K562 (cell line): ENCODE data around the gene ARHGAP9. TPM values are rescaled to one million over a fixed set of nuclear protein-coding genes. Genes with fewer than 3 reads are reported as not detected.

Experiments used
- ATAC-seq: fragments of 200-7000 bp; cut with Tn5 transposase; 3 replicates; pipeline ENCODE4 v1.9.1; 2020; ENCODE audit warnings: moderate library complexity
- BruUV-seq: library from RNA; stranded (reverse); fragments of 400-500 nt; replicated peaks from 2 replicates; lab custom pipeline; 2021; lab: Mats Ljungman, UMichigan
- CTCF ChIA-PET: fragments of 300-600 bp; formaldehyde crosslinking; extraction: SDS; loops from one replicate; lab custom pipeline; 2021; ENCODE audit warnings: low intra/inter-chr PET ratio; lab: Yijun Ruan, JAX
- POLR2A ChIA-PET: fragments of 300-600, 350-650 bp; sonication (Branson Sonifier 250); formaldehyde crosslinking; extraction: SDS; loops from one replicate; lab custom pipeline; 2021; ENCODE audit warnings: antibody characterized with exemption, inconsistent platforms; lab: Yijun Ruan, JAX
- DNase-seq, 4 experiments: peaks; one replicate each; pipeline versions ENCODE4 v3.0.0 to v3.0.0-alpha.2; 2011 to 2018; ENCODE audit warnings: low spot score in 3 of 4, mixed read lengths in 3 of 4; ENCODE audit errors: extremely low read depth in 1 of 4
- FAIRE-seq: peaks from 2 replicates; lab custom pipeline; 2011; peaks lifted over from hg19 to GRCh38; lab: Jason Lieb, UNC
- H2AFZ ChIP-seq: 2 replicates; pipeline ENCODE4 v1.6.0; 2011; ENCODE audit warnings: low read depth, low read length, control low read depth, inconsistent platforms
- H3K27ac ChIP-seq: fragments of 200-600 bp; 3 replicates; pipeline ENCODE4 v1.8.0; 2011; ENCODE audit warnings: low read depth, mild to moderate bottlenecking, control low read depth, inconsistent platforms, low read length, moderate library complexity, mixed read lengths; ENCODE audit errors: extremely low read depth
- H3K27me3 ChIP-seq, 2 experiments: fragments of 300-600 bp in 1 of 2; 2 replicates in 1 of 2; 3 replicates in 1 of 2; pipeline versions ENCODE4 v1.6.0 to v1.8.0; 2011; ENCODE audit warnings: inconsistent platforms in 2 of 2, low read length in 2 of 2, mild to moderate bottlenecking in 1 of 2, mixed read lengths in 1 of 2, moderate library complexity in 1 of 2; ENCODE audit not compliant: control insufficient read depth in 2 of 2, insufficient read depth in 2 of 2
- H3K36me3 ChIP-seq: fragments of 300-600 bp; 3 replicates; pipeline ENCODE4 v1.8.0; 2011; ENCODE audit warnings: mild to moderate bottlenecking, low read length, inconsistent platforms; ENCODE audit not compliant: control insufficient read depth, insufficient read depth
- H3K4me1 ChIP-seq, 2 experiments: fragments of 200-600 bp in 1 of 2; replicated peaks in 1 of 2; 2 replicates in 1 of 2; 3 replicates in 1 of 2; pipeline versions ENCODE4 v1.5.1 to v1.8.0; 2011; ENCODE audit warnings: inconsistent platforms in 2 of 2, low read length in 2 of 2, mild to moderate bottlenecking in 1 of 2, mixed read lengths in 1 of 2, moderate library complexity in 1 of 2; ENCODE audit not compliant: control insufficient read depth in 2 of 2, insufficient read depth in 2 of 2
- H3K4me2 ChIP-seq: 2 replicates; pipeline ENCODE4 v1.6.1; 2011; ENCODE audit warnings: low read length, control low read depth, inconsistent platforms, mixed read lengths; ENCODE audit not compliant: insufficient read depth
- H3K4me3 ChIP-seq: fragments of 200-600 bp; sonication (generic), shearing (Covaris generic); 2 replicates; pipeline ENCODE4 v1.5.1; 2016; ENCODE audit warnings: control low read depth, inconsistent platforms
- H3K79me2 ChIP-seq: fragments of 200-600 bp; 3 replicates; pipeline ENCODE4 v1.8.0; 2011; ENCODE audit warnings: low read length, inconsistent platforms; ENCODE audit not compliant: control insufficient read depth, insufficient read depth
- H3K9ac ChIP-seq, 2 experiments: 2 replicates each; pipeline versions ENCODE4 v1.6.0 to v1.6.1; 2011; ENCODE audit warnings: low read depth in 2 of 2, low read length in 2 of 2, control low read depth in 1 of 2, inconsistent platforms in 1 of 2, mild to moderate bottlenecking in 1 of 2, mixed read lengths in 1 of 2; ENCODE audit not compliant: insufficient read depth in 1 of 2
- H3K9me1 ChIP-seq: one replicate; pipeline ENCODE4 v1.6.0; 2011; ENCODE audit warnings: inconsistent platforms, mild to moderate bottlenecking, low read length, moderate library complexity; ENCODE audit not compliant: control insufficient read depth, insufficient read depth
- H3K9me3 ChIP-seq: replicated peaks from 2 replicates; pipeline ENCODE4 v1.5.1; 2011; ENCODE audit warnings: low read depth, low read length, inconsistent platforms; ENCODE audit not compliant: control insufficient read depth, insufficient read depth
- H4K20me1 ChIP-seq: replicated peaks from 2 replicates; pipeline ENCODE4 v1.6.1; 2011; ENCODE audit warnings: low read length, inconsistent platforms, mixed read lengths; ENCODE audit not compliant: control insufficient read depth, insufficient read depth
- CHD1 ChIP-seq: fragments of 200-600 bp; sonication (generic); IDR thresholded peaks from one replicate; pipeline ENCODE4 v1.6.1; 2012; ENCODE audit warnings: mild to moderate bottlenecking, moderate library complexity, low read length, inconsistent platforms
- CTBP1 ChIP-seq: fragments of 450-650 bp; IDR thresholded peaks from 2 replicates; pipeline ENCODE4 v1.6.1; 2016; ENCODE audit warnings: borderline replicate concordance
- DPF2 ChIP-seq: fragments of 450-650 bp; IDR thresholded peaks from 2 replicates; pipeline ENCODE4 v1.6.1; 2016
- FOXA3 ChIP-seq, 2 experiments: fragments of 450-650 bp in 1 of 2; sonication (generic) in 1 of 2; formaldehyde crosslinking; IDR thresholded peaks in 1 of 2; conservative IDR thresholded peaks in 1 of 2; 2 replicates each; pipeline versions ENCODE4 v1.4.0 to v1.8.0; 2020 to 2022; ENCODE audit warnings: mild to moderate bottlenecking in 2 of 2, missing genetic modification reagents in 1 of 2
- SMARCA4 ChIP-seq: fragments of 450-650 bp; IDR thresholded peaks from 2 replicates; pipeline ENCODE4 v1.6.1; 2016
- TARDBP ChIP-seq: fragments of 450-650 bp; IDR thresholded peaks from 2 replicates; pipeline ENCODE4 v1.6.1; 2016
- THRAP3 ChIP-seq: fragments of 450-650 bp; IDR thresholded peaks from 2 replicates; pipeline ENCODE4 v1.6.1; 2016; ENCODE audit warnings: mild to moderate bottlenecking, inconsistent platforms, borderline replicate concordance
- ZEB2 ChIP-seq: fragments of 450-650 bp; IDR thresholded peaks from 2 replicates; pipeline ENCODE4 v1.6.1; 2016
- WGBS: fragments of 100-300 bp; shearing (Covaris generic); methylation state at CpG from one replicate; pipeline ENCODE4 v1.1.6; 2016; ENCODE audit warnings: low coverage, mixed read lengths; ENCODE audit not compliant: insufficient coverage; ENCODE audit errors: missing lambda C conversion rate; 5-methylcytosine and 5-hydroxymethylcytosine counted together
- in situ Hi-C: fragments of 300-500 bp; cut with MboI; formaldehyde crosslinking; loops from 4 replicates; pipeline ENCODE4 v1.15.0; 2018; ENCODE audit warnings: inconsistent platforms, mixed read lengths
- intact Hi-C: fragments of 100-400 bp; cut with micrococcal nuclease; formaldehyde crosslinking; loops from 2 replicates; pipeline ENCODE4 v1.14.2; 2022
- polyA plus RNA-seq, 8 experiments: library from polyadenylated mRNA; depleted of rRNA in 4 of 8; stranded (reverse) in 5 of 8; unstranded in 3 of 8; fragments of >200 nt; fragmentation: Nextera tagmentation in 2 of 8; fragmentation: Illumina TruSeq in 1 of 8; extraction: Ambion mirVana in 2 of 8; extraction: Trizol in 1 of 8; gene quantifications; 2 replicates each; pipeline versions ENCODE4 v1.2.1 to v1.2.3, GENCODE V29; 2011 to 2014; ENCODE audit warnings: inconsistent platforms in 1 of 8, missing spikeins in 1 of 8
- total RNA-seq, 7 experiments: library from RNA; depleted of rRNA in 6 of 7; stranded (reverse); fragments of >200 nt in 6 of 7; fragmentation: Illumina TruSeq in 2 of 7; extraction: Trizol in 2 of 7; gene quantifications; 2 replicates each; pipeline versions ENCODE4 v1.2.1 to v1.2.3, GENCODE V29; 2011 to 2021; ENCODE audit warnings: low replicate concordance in 1 of 7
- TF ChIP-seq, protein P1 (sequence below): sonication (generic); formaldehyde crosslinking; IDR thresholded peaks from 2 replicates; pipeline ENCODE4 v1.8.1; 2023; ENCODE audit warnings: mild to moderate bottlenecking, missing genetic modification reagents
- TF ChIP-seq, protein P2 (sequence below): fragments of 250-450 bp; sonication (Bioruptor Pico); IDR thresholded peaks from 2 replicates; pipeline ENCODE4 v1.8.0; 2022; ENCODE audit warnings: inconsistent platforms

The ARHGAP9 gene
- total and polyA plus RNA-seq, 9 of the 15 experiments (the other 6 are each of a cell fraction or from before 2014, with no cell fraction given), result 1.5 to 10.2 (median 5.1) TPM

DNA sequence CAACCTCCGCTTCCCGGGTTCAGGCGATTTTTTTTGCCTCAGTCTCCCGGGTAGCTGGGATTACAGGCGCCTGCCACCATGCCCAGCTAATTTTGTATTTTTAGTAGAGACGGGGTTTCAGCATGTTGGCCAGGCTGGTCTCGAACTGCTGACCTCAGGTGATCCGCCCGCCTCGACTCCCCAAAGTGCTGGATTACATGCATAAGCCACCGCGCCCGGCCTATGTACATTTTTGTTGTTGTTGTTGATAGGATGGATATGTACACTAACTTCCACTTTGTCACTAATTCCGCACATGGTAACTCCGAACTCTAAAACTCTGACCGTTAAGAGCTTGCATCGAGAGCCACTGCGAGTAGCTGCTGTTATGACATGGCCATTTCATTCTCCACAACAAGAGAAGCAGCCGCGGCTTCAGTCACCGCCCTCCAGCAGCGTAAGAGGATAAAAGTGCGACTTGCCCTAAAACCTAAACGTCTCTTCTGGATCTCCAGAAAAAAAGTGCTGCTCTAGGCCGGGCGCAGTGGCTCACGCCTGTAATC, 7.5 kb upstream of the ARHGAP9 start:
- peaks cover 3% of the 10 kb centered on the region for H3K9me1 ChIP-seq
- H3K27ac ChIP-seq, result peak overlapping the region; percentile 50; the same call in 1 of the 3 replicates
- peaks cover 7 to 15% of the 10 kb centered on the region in 2 experiments for H3K4me1 ChIP-seq
- FAIRE-seq (no peak), DNase-seq (no peak)
- H3K9ac ChIP-seq, result peak overlapping the region; percentile 11 to 99; a peak in 3 of 4 replicates
- no peaks in the 10 kb centered on the region for H3K27me3 ChIP-seq
- 76% methylated on average over 27 of the region's 27 CpGs for WGBS
- 0 out of 2 replicates have a peak overlapping the region, but pooled peaks have one; percentile 83 for H3K4me3 ChIP-seq
- peaks cover 35% of the 10 kb centered on the region for H3K79me2 ChIP-seq
- H3K9me3 ChIP-seq, result no peaks in the 10 kb centered on the region
- no peaks in the 10 kb centered on the region for H4K20me1 ChIP-seq
- BruUV-seq, result TSS peak; percentile 59
- intact Hi-C loops, result loop anchor here (2.0 to 5.0 kb wide), 2 partner anchors 28 to 35 kb away; partner anchors contain the start of genes DDIT3, GLI1 and MBD6
- peak overlapping the region; percentile 61 for H3K4me2 ChIP-seq
- 0 out of 2 replicates have a peak, but pooled peaks have one; percentile 17 for TF ChIP-seq DPF2
- no peak for TF ChIP-seq FOXA3 (CRISPR knock-in tag; conservative IDR thresholded peaks at IDR 0.05 in 1 of 2, IDR thresholded peaks at IDR 0.05 in 1 of 2)
- TF ChIP-seq THRAP3, result 0 out of 2 replicates have a peak, but pooled peaks have one; percentile 81
- 0 out of 2 replicates have a peak, but pooled peaks have one; percentile 33 for TF ChIP-seq TARDBP
- no peak for TF ChIP-seq ZEB2
- TF ChIP-seq, protein P1, sequence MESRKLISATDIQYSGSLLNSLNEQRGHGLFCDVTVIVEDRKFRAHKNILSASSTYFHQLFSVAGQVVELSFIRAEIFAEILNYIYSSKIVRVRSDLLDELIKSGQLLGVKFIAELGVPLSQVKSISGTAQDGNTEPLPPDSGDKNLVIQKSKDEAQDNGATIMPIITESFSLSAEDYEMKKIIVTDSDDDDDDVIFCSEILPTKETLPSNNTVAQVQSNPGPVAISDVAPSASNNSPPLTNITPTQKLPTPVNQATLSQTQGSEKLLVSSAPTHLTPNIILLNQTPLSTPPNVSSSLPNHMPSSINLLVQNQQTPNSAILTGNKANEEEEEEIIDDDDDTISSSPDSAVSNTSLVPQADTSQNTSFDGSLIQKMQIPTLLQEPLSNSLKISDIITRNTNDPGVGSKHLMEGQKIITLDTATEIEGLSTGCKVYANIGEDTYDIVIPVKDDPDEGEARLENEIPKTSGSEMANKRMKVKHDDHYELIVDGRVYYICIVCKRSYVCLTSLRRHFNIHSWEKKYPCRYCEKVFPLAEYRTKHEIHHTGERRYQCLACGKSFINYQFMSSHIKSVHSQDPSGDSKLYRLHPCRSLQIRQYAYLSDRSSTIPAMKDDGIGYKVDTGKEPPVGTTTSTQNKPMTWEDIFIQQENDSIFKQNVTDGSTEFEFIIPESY (CRISPR knock-in tag), result peak; percentile 83; the same call in 1 of the 2 replicates
- TF ChIP-seq CHD1, result no peak
- TF ChIP-seq, protein P2, sequence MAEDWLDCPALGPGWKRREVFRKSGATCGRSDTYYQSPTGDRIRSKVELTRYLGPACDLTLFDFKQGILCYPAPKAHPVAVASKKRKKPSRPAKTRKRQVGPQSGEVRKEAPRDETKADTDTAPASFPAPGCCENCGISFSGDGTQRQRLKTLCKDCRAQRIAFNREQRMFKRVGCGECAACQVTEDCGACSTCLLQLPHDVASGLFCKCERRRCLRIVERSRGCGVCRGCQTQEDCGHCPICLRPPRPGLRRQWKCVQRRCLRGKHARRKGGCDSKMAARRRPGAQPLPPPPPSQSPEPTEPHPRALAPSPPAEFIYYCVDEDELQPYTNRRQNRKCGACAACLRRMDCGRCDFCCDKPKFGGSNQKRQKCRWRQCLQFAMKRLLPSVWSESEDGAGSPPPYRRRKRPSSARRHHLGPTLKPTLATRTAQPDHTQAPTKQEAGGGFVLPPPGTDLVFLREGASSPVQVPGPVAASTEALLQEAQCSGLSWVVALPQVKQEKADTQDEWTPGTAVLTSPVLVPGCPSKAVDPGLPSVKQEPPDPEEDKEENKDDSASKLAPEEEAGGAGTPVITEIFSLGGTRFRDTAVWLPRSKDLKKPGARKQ, result peak; percentile 88; the same call in 1 of the 2 replicates
- no peak for TF ChIP-seq CTBP1
- 0 out of 2 replicates have a peak, but pooled peaks have one; percentile 32 for TF ChIP-seq SMARCA4
- TF ChIP-seq, all 486 proteins: peak for 6
- Histone ChIP-seq H2AFZ (peak overlapping the region; percentile 88), H3K36me3 (peaks cover 36% of the 10 kb centered on the region)
- POLR2A ChIA-PET, result interaction anchor here (0.9 to 2.1 kb wide), 3 partner anchors 12 to 31 kb away, joined by 3 to 7 read pairs (median 3); no protein-coding TSS in a partner anchor
- in situ Hi-C loops, result no loop called here
- ATAC-seq, result no peak; the same call in 2 of the 3 replicates
- CTCF ChIA-PET, result no interaction called here
